Activated T-helper 2 cell treated with anti-CD3 and anti-CD28 coated beads, Interferon-gamma antibody, Interleukin-2, Interleukin-4, amounts not matched to agents 10 μg/mL and 5 μg/mL and 100 μg/mL, durations not matched to agents 14 hours and 24 hours and 36 hours (primary cell): ENCODE measurements around the gene ADPRH. TPM values are rescaled to one million over a fixed set of nuclear protein-coding genes. Genes with fewer than 3 reads are reported as not detected.

ENCODE experiments used
- DNase-seq: peaks from one replicate; pipeline ENCODE4 v3.0.0; 2021; ENCODE audit warnings: low spot score
- H3K27ac Mint-ChIP-seq: one replicate; pipeline ENCODE4 v1.8.0; 2021; ENCODE audit warnings: mixed read lengths
- H3K27me3 Mint-ChIP-seq: one replicate; pipeline ENCODE4 v1.8.0; 2021; ENCODE audit warnings: low read depth, mixed read lengths
- H3K36me3 Mint-ChIP-seq: one replicate; pipeline ENCODE4 v1.8.0; 2021; ENCODE audit warnings: low read depth, mixed read lengths
- H3K4me1 Mint-ChIP-seq: one replicate; pipeline ENCODE4 v1.8.0; 2021; ENCODE audit warnings: low read depth, mixed read lengths
- H3K4me3 Mint-ChIP-seq: one replicate; pipeline ENCODE4 v1.8.0; 2021; ENCODE audit warnings: low read depth, mild to moderate bottlenecking, moderate library complexity, mixed read lengths
- H3K9me3 Mint-ChIP-seq: one replicate; pipeline ENCODE4 v1.8.0; 2021; ENCODE audit warnings: mixed read lengths
- intact Hi-C: fragments of 100-400 bp; cut with micrococcal nuclease; formaldehyde crosslinking; loops from one replicate; pipeline ENCODE4 v1.15.1; 2023
- total RNA-seq: library from RNA; stranded (reverse); gene quantifications from 2 replicates; pipeline ENCODE4 v1.2.3, GENCODE V29; 2022

The ADPRH gene
- total RNA-seq, 1 donor from 2014 or later = 5.5 TPM

DNA sequence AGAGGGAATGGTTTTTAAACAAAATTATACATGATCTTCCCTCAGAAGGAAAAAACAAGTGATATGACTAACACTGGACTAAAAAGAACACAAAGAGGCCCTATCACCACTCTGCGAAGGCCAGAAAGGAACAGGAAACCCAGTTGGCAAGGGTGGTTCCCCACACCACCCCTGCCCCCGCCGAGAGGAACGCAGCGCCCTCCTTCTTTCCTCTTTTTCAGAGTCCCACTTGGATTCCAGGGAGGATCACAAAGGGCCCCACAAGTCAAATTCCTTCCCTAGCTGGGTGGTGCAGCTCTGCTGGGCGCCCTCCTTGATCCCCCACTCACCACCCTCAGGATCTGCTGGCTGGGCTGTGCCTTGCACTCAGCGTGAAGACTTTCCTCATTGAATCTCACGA is 48.2 kb downstream of the ADPRH start:
- H3K9me3 Mint-ChIP-seq = no peaks in the 10 kb centered on the region
- no peaks in the 10 kb centered on the region for H3K27me3 Mint-ChIP-seq
- DNase-seq = no peak
- no peak overlapping the region for H3K4me3 Mint-ChIP-seq
- H3K36me3 Mint-ChIP-seq = no peaks in the 10 kb centered on the region
- H3K4me1 Mint-ChIP-seq = peaks cover 29% of the 10 kb centered on the region
- H3K27ac Mint-ChIP-seq = peak overlapping the region; percentile 51
- intact Hi-C loops = no loop called here

- no peaks in the 10 kb centered on the region for H3K36me3 Mint-ChIP-seq
- H3K9me3 Mint-ChIP-seq = no peaks in the 10 kb centered on the region
- intact Hi-C loops = loop anchor here (1.0 kb wide), 1 partner anchor 11 kb away; no protein-coding TSS in a partner anchor
- H3K4me3 Mint-ChIP-seq = no peak overlapping the region
- H3K4me1 Mint-ChIP-seq = peaks cover 29% of the 10 kb centered on the region
- H3K27me3 Mint-ChIP-seq = no peaks in the 10 kb centered on the region
- DNase-seq = no peak
- peak overlapping the region; percentile 51 for H3K27ac Mint-ChIP-seq
These were observed 49.1 kb downstream of the ADPRH start for GRCh38 chr3:119628390-119628789.

DNA sequence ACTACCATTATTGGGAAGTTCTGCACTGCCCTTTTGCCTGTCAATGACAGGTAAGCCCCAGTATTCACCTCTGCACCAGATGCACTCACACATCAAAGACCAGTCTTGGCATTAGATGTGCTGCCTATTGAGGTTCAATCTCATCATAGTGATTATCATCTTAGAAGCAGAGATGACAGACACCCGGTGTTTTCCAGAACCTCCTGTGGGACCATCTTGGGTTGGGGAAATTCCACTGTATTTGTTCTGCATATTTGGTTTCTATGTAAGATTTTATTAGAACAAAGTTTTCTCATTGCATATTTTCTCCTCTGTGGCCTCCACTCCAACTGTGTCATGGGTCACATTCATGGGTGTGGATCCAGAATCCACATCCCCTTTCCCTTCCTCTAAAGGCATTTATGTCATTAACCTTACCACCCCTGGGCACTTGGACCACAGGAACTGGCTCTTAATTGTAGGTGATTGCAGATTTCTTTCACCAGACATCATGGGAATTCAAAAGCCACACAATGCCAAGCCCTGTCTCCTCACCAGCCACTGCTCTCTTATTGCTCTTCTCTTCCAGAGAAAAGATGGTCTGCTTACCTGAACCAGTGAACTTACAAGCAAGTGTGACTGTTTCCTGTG is 49.6 kb downstream of the ADPRH start:
- Mint-ChIP-seq H3K4me3 (no peak overlapping the region), H3K4me1 (peaks cover 29% of the 10 kb centered on the region), H3K36me3 (no peaks in the 10 kb centered on the region), H3K27ac (no peak overlapping the region), H3K9me3 (no peaks in the 10 kb centered on the region), H3K27me3 (peaks cover 1% of the 10 kb centered on the region)
- DNase-seq = no peak
- intact Hi-C loops = loop anchor here (1.0 kb wide), 1 partner anchor 10 kb away; no protein-coding TSS in a partner anchor

DNA sequence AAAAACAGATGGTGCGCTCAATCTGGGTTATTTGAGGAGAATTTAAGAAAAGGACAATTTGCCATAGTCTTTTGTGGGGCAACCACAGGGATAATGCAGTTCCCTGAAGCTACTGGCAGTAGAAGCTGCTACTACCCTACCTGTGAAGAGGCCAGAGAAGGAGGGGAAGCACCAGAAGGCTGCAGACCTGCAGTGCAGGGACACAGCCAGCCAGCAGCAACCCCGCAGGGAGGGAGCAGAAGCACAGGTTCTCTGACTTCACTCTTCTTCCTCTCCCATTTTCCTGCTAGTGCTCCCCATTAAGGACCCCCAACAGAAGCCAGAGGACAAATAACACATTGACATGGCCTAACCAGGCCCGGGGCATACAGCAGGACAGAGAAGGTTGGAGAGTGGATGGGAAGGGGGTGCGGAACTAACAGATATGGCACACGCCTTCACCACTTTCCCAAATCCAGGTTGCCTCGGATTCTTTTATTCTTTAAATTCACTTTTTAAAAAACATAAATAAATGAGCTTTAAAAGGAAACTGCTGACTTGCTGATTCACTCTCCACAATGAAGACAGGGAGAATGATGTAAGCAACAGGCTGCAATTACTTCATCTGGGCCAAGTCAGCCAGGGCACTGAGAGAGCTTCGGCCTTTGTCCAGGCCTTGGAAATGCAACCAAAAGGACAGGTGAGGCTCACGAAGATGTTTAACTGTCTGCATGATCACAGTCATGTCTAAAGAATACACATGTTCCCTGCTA is 51.0 kb downstream of the ADPRH start:
- Mint-ChIP-seq H3K27me3 (peaks cover 1% of the 10 kb centered on the region), H3K36me3 (no peaks in the 10 kb centered on the region), H3K9me3 (no peaks in the 10 kb centered on the region), H3K27ac (no peak overlapping the region), H3K4me3 (no peak overlapping the region), H3K4me1 (peaks cover 29% of the 10 kb centered on the region)
- DNase-seq = no peak
- intact Hi-C loops = loop anchor here (10.0 kb wide), 1 partner anchor 46 kb away; no protein-coding TSS in a partner anchor

- intact Hi-C loops = loop anchor here (10.0 kb wide), 1 partner anchor 46 kb away; no protein-coding TSS in a partner anchor
These were observed 51.6 kb downstream of the ADPRH start for GRCh38 chr3:119630880-119631329.

GRCh38 chr3:119631516-119631915 is 52.2 kb downstream of the ADPRH start:
- intact Hi-C loops = loop anchor here (10.0 kb wide), 1 partner anchor 47 kb away; no protein-coding TSS in a partner anchor
- Mint-ChIP-seq H3K4me3 (no peak overlapping the region), H3K36me3 (no peaks in the 10 kb centered on the region), H3K4me1 (peaks cover 26% of the 10 kb centered on the region), H3K9me3 (no peaks in the 10 kb centered on the region), H3K27ac (no peak overlapping the region), H3K27me3 (peaks cover 1% of the 10 kb centered on the region)
- no peak for DNase-seq

More at GRCh38 chr3:119630880-119631329, 51.6 kb downstream of the ADPRH start:
- Mint-ChIP-seq H3K4me1 (peaks cover 29% of the 10 kb centered on the region), H3K27ac (no peak overlapping the region), H3K4me3 (no peak overlapping the region), H3K9me3 (no peaks in the 10 kb centered on the region), H3K36me3 (no peaks in the 10 kb centered on the region), H3K27me3 (peaks cover 1% of the 10 kb centered on the region)
- no peak for DNase-seq

DNA sequence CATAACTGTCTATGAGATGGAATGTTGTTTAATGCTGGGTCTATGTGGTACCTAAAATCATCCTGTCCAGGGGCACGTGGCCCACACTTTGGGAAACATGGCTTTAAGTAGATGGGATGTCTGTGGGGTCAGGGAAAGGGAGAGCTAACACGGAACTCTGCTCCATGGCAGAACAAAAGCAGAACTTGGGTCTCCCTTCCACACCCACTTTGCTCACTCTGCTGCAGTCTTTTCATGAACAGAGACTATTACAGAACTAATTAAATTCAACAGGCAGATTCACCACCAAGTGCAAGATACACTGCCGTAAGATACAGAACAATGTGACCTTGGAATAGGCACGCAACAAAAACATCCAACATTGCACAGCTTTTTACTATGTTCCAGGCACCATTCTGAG is 52.9 kb downstream of the ADPRH start:
- Mint-ChIP-seq H3K4me3 (no peak overlapping the region), H3K36me3 (no peaks in the 10 kb centered on the region), H3K4me1 (peaks cover 26% of the 10 kb centered on the region), H3K27ac (no peak overlapping the region), H3K27me3 (peaks cover 1% of the 10 kb centered on the region), H3K9me3 (no peaks in the 10 kb centered on the region)
- intact Hi-C loops = loop anchor here (10.0 kb wide), 1 partner anchor 47 kb away; no protein-coding TSS in a partner anchor
- no peak for DNase-seq

GRCh38 chr3:119632829-119633228 is 53.5 kb downstream of the ADPRH start:
- intact Hi-C loops = loop anchor here (10.0 kb wide), 1 partner anchor 48 kb away; no protein-coding TSS in a partner anchor
- peaks cover 1% of the 10 kb centered on the region for H3K27me3 Mint-ChIP-seq

GRCh38 chr3:119635719-119636118 is 56.4 kb downstream of the ADPRH start:
- no peak overlapping the region for H3K4me3 Mint-ChIP-seq
- peaks cover 6% of the 10 kb centered on the region for H3K9me3 Mint-ChIP-seq
- H3K36me3 Mint-ChIP-seq = peaks cover 12% of the 10 kb centered on the region
- H3K27ac Mint-ChIP-seq = no peak overlapping the region
- H3K4me1 Mint-ChIP-seq = peaks cover 36% of the 10 kb centered on the region
- H3K27me3 Mint-ChIP-seq = peaks cover 1% of the 10 kb centered on the region
- intact Hi-C loops = loop anchor here (10.0 kb wide), 1 partner anchor 51 kb away; no protein-coding TSS in a partner anchor
- no peak for DNase-seq

More at GRCh38 chr3:119632829-119633228, 53.5 kb downstream of the ADPRH start:
- no peaks in the 10 kb centered on the region for H3K9me3 Mint-ChIP-seq
- peaks cover 3% of the 10 kb centered on the region for H3K36me3 Mint-ChIP-seq
- DNase-seq = no peak
- H3K4me3 Mint-ChIP-seq = no peak overlapping the region
- H3K4me1 Mint-ChIP-seq = peaks cover 24% of the 10 kb centered on the region
- no peak overlapping the region for H3K27ac Mint-ChIP-seq

DNA sequence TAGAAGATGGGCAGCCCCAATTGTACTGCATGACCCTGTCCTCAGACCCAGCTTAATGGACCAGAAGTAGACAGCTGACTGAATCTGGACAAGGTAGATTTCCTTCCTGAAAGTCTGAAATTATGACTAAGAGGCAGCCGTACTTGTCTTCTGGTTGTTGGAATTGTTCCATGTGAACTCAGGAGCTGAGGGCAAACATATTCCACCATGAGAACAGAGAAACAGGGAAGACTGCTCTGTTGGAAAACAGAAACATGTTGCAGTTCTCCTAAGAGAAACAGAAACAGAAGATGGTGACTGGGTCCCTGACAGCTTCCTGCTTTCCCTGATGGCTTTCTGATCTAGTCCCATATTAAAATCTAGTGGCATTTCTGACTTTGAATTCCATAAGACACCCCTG is 57.0 kb downstream of the ADPRH start:
- Mint-ChIP-seq H3K27ac (no peak overlapping the region), H3K4me3 (no peak overlapping the region), H3K36me3 (peaks cover 17% of the 10 kb centered on the region), H3K27me3 (peaks cover 1% of the 10 kb centered on the region), H3K4me1 (peaks cover 33% of the 10 kb centered on the region), H3K9me3 (peaks cover 12% of the 10 kb centered on the region)
- no peak for DNase-seq
- intact Hi-C loops = loop anchor here (10.0 kb wide), 1 partner anchor 51 kb away; no protein-coding TSS in a partner anchor

GRCh38 chr3:119636891-119637611 is 57.8 kb downstream of the ADPRH start:
- Mint-ChIP-seq H3K27me3 (peaks cover 1% of the 10 kb centered on the region), H3K4me3 (no peak overlapping the region), H3K4me1 (peaks cover 33% of the 10 kb centered on the region), H3K27ac (no peak overlapping the region), H3K9me3 (peaks cover 13% of the 10 kb centered on the region), H3K36me3 (peaks cover 19% of the 10 kb centered on the region)
- intact Hi-C loops = loop anchor here (10.0 kb wide), 1 partner anchor 52 kb away; no protein-coding TSS in a partner anchor
- no peak for DNase-seq
